Dermis lymphatic vessel endothelial cell (primary cell): ENCODE measurements around the gene COA4. TPM values are rescaled to one million over a fixed set of nuclear protein-coding genes. Genes with fewer than 3 reads are reported as not detected.

Source experiments
- total RNA-seq: library from RNA; depleted of rRNA; stranded (reverse); fragments of >200 nt; gene quantifications from 2 replicates; pipeline ENCODE4 v1.2.1, GENCODE V29; 2014

COA4 gene
- 39.1 and 42.5 TPM in 2 replicates for total RNA-seq

DNA sequence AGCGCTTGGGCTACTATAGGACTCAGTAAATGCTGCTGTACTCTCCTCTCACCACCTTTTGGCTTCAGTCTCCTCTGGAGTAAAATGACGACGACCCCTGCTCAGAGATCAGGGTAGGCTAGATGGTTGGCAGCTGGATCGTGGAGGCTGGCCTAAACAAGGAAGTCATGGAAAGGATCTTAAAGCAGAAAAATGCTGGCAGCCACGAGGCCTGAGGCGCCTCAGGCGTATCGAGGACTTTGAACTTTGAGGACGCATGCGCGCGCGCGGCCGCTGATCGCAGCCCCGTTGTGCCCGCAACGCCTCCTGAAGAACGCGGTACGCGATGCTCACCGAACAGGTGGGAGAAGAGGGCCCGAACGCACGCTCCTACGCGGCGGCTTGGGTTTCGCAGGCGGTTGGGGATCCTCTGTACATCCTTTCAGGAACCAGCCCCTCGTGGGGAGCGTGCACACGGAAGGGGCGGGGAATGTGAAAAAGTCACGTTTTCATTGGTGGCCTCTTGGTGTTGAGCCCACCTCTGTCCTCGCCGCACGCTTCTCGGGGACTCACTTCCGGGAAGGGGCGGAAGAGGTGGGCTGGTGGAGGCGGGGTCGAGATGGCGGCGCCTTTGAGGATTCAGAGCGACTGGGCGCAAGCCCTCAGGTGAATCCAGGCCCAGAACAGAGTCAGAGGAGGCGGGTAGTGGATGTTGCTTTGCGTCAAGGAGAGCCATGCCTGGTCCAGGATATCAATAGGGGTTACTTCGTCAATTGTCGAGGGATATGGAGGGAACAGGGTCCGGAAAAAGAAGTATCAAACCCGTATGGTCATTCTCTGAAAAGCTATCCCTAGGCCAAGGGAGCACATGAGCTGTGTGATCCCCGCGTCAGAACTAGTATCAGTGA is at the start of gene COA4, which contains the start of gene PAAF1:
COA4 (minus strand) TSS at position 423 of the 887 bp plus-strand sequence. CDS start 3,468 bp downstream, outside the sequence.
PAAF1 (plus strand) TSS at position 576 of the 887 bp plus-strand sequence; CDS start at position 599, 23 bp downstream.

Other genes starting within 250 kb of the COA4 start
- gene PLEKHB1, start 230.3 kb downstream of the COA4 start, total RNA-seq, result 0.22 and 0.52 TPM in 2 replicates
- gene RAB6A, start 115.8 kb downstream of the COA4 start, total RNA-seq, result 104 and 109 TPM in 2 replicates
- 23.6 and 33.3 TPM in 2 replicates for gene MRPL48, start 89.0 kb downstream of the COA4 start, total RNA-seq
- gene PAAF1, start 153 bp upstream of the COA4 start, total RNA-seq, result 5.2 and 6.6 TPM in 2 replicates
- gene DNAJB13, start 74.2 kb upstream of the COA4 start, total RNA-seq, result not detected in 2 replicates
- gene UCP2, start 106.0 kb upstream of the COA4 start, total RNA-seq, result 1.3 and 2.1 TPM in 2 replicates
- 0.22 and 0.26 TPM in 2 replicates for gene UCP3, start 132.2 kb upstream of the COA4 start, total RNA-seq